Smooth muscle cell (in vitro differentiated cells): ENCODE measurements around the gene ROR2. TPM values are rescaled to one million over a fixed set of nuclear protein-coding genes. Genes with fewer than 3 reads are reported as not detected.

ENCODE experiments used
- DNase-seq: peaks from one replicate; lab custom pipeline; 2025; ENCODE audit not compliant: unreplicated experiment; lab: John Stamatoyannopoulos, UW
- H2AFZ ChIP-seq: fragments of 200-600 bp; sonication (generic); 2 replicates; pipeline ENCODE4 v1.6.0; 2016; ENCODE audit warnings: antibody characterized with exemption, low read depth, mild to moderate bottlenecking
- H3F3A ChIP-seq: fragments of 200-600 bp; sonication (generic); 2 replicates; pipeline ENCODE4 v1.6.0; 2017; ENCODE audit warnings: antibody characterized with exemption, low read depth
- H3K27ac ChIP-seq: fragments of 200-600 bp; sonication (generic); 2 replicates; pipeline ENCODE4 v1.5.1; 2016; ENCODE audit warnings: low read depth, mild to moderate bottlenecking
- H3K27me3 ChIP-seq: fragments of 200-600 bp; sonication (generic); 2 replicates; pipeline ENCODE4 v1.6.1; 2016; ENCODE audit warnings: low read depth, mild to moderate bottlenecking
- H3K36me3 ChIP-seq: fragments of 200-600 bp; sonication (generic); 2 replicates; pipeline ENCODE4 v1.5.1; 2016; ENCODE audit warnings: low read depth
- H3K4me1 ChIP-seq: fragments of 200-600 bp; sonication (generic); 2 replicates; pipeline ENCODE4 v1.5.1; 2016; ENCODE audit warnings: low read depth
- H3K4me2 ChIP-seq: fragments of 200-600 bp; sonication (generic); 2 replicates; pipeline ENCODE4 v1.6.0; 2016; ENCODE audit warnings: mild to moderate bottlenecking
- H3K4me3 ChIP-seq: fragments of 200-600 bp; sonication (generic); 2 replicates; pipeline ENCODE4 v1.5.1; 2016; ENCODE audit warnings: mild to moderate bottlenecking
- H3K79me2 ChIP-seq: fragments of 200-600 bp; sonication (generic); 2 replicates; pipeline ENCODE4 v1.6.0; 2016; ENCODE audit warnings: low read depth, mild to moderate bottlenecking
- H3K9ac ChIP-seq: fragments of 200-600 bp; sonication (generic); 2 replicates; pipeline ENCODE4 v1.6.0; 2016; ENCODE audit warnings: low read depth
- H3K9me3 ChIP-seq: fragments of 200-600 bp; sonication (generic); replicated peaks from 2 replicates; pipeline ENCODE4 v1.5.1; 2016; ENCODE audit warnings: low read depth
- H4K20me1 ChIP-seq: fragments of 200-600 bp; sonication (generic); 2 replicates; pipeline ENCODE4 v1.6.0; 2016; ENCODE audit warnings: low read depth
- WGBS: methylation state at CpG from one replicate; pipeline ENCODE4 v1.1.7; 2016; ENCODE audit warnings: low lambda C conversion rate; 5-methylcytosine and 5-hydroxymethylcytosine counted together
- polyA plus RNA-seq: library from polyadenylated mRNA; unstranded; fragments of >200 nt; fragmentation: Nextera tagmentation; extraction: Ambion mirVana; gene quantifications from 2 replicates; pipeline ENCODE4 v1.2.1, GENCODE V29; 2016
- total RNA-seq: library from RNA; depleted of rRNA; stranded (reverse); fragments of >200 nt; gene quantifications from 2 replicates; pipeline ENCODE4 v1.2.3, GENCODE V29; 2014
- TF ChIP-seq, protein P1 (sequence below): fragments of 200-600 bp; sonication (generic); IDR thresholded peaks from 2 replicates; pipeline ENCODE4 v1.5.1; 2017; ENCODE audit warnings: borderline replicate concordance, mild to moderate bottlenecking, antibody characterized with exemption; ENCODE audit not compliant: insufficient read depth, poor library complexity, severe bottlenecking

The ROR2 gene
- total and polyA plus RNA-seq, 2 experiments from 2014 or later: 16.7 to 21.7 TPM

DNA sequence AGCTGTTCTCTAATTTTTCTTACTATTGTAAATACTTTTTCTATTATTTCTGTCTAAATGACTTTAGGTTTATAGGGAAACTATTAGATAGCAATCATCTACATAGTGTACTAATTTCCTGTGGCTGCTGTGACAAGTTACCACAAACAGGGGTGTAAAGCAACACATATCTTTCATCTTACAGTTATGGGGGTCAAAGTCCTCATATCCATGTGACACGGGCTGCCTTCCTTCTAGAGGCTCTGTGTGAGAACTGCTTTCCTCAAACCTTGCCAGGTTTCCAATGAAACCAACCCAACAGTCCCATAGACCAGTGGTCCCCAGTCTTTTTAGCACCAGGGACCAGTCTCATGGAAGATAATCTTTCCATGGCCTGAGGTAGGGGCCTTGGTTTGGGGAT, 189.1 kb downstream of the ROR2 start:
- TF ChIP-seq, protein P1, sequence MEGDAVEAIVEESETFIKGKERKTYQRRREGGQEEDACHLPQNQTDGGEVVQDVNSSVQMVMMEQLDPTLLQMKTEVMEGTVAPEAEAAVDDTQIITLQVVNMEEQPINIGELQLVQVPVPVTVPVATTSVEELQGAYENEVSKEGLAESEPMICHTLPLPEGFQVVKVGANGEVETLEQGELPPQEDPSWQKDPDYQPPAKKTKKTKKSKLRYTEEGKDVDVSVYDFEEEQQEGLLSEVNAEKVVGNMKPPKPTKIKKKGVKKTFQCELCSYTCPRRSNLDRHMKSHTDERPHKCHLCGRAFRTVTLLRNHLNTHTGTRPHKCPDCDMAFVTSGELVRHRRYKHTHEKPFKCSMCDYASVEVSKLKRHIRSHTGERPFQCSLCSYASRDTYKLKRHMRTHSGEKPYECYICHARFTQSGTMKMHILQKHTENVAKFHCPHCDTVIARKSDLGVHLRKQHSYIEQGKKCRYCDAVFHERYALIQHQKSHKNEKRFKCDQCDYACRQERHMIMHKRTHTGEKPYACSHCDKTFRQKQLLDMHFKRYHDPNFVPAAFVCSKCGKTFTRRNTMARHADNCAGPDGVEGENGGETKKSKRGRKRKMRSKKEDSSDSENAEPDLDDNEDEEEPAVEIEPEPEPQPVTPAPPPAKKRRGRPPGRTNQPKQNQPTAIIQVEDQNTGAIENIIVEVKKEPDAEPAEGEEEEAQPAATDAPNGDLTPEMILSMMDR: no peak
- no peak overlapping the region for H3K9ac ChIP-seq
- 68% methylated on average over 1 of the region's 1 CpG for WGBS
- peaks cover 4% of the 10 kb centered on the region for H3K79me2 ChIP-seq
- no peaks in the 10 kb centered on the region for H3K27me3 ChIP-seq
- no peak overlapping the region for H3K4me2 ChIP-seq
- H4K20me1 ChIP-seq: no peaks in the 10 kb centered on the region
- H3K9me3 ChIP-seq: peaks cover 5% of the 10 kb centered on the region
- H3F3A ChIP-seq: no peaks in the 10 kb centered on the region
- DNase-seq: no peak
- no peaks in the 10 kb centered on the region for H3K4me1 ChIP-seq
- H2AFZ ChIP-seq: no peak overlapping the region
- no peak overlapping the region for H3K27ac ChIP-seq
- H3K4me3 ChIP-seq: no peak overlapping the region
- H3K36me3 ChIP-seq: peaks cover 5% of the 10 kb centered on the region

DNA sequence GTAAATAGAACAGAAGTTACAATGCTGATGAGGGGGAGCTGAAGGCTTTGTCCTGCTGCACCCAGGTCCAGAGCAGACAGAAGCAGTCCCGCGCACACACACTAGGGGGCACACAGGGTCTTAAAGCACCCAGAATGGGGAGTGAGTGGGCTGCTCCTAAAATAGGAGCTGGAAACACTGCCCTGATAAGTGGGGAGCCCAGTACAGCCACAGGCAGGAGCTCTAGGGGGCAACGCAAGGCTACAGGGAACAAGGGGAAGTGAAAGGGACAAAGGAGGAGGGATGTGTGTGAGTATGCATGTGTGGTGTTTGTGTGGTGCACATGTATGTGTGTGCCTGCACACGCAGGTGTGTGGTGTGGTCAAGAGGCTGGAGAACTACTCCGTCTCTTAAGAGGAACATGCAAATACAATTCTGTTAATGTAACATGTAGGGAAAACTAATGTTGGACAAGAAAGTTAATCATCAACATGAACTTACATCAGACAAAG, 191.5 kb downstream of the ROR2 start:
- Histone ChIP-seq H3K27ac (no peak overlapping the region), H3K9ac (no peak overlapping the region), H3K4me2 (no peak overlapping the region), H3K36me3 (no peaks in the 10 kb centered on the region), H3F3A (no peaks in the 10 kb centered on the region), H2AFZ (no peak overlapping the region), H3K27me3 (no peaks in the 10 kb centered on the region), H3K79me2 (no peaks in the 10 kb centered on the region), H3K4me3 (no peak overlapping the region), H4K20me1 (no peaks in the 10 kb centered on the region), H3K9me3 (no peaks in the 10 kb centered on the region), H3K4me1 (no peaks in the 10 kb centered on the region)
- no peak for DNase-seq
- WGBS: 35% methylated on average over 5 of the region's 5 CpGs
- TF ChIP-seq, protein P1: peak; percentile 62

DNA sequence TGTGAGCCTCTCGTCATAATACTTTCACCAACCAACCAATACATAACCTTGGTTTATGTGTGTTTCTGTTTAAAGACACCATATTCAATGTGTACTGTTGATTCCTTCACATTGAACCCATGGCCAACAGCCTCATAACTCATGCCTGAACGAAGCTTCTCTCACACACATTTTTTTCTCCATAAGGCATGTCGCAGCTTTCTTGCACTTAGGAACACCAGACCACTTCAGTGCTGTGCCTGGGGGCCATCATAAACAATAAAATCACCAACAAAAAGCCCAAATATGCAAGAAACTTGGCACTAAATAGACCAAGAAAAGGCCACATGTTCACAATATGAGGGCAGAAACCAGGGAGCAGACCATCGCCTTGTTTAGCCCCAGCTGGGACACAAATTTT, 192.2 kb downstream of the ROR2 start:
- H2AFZ ChIP-seq: no peak overlapping the region
- H3K27me3 ChIP-seq: no peaks in the 10 kb centered on the region
- H3K27ac ChIP-seq: no peak overlapping the region
- H3F3A ChIP-seq: no peaks in the 10 kb centered on the region
- no peaks in the 10 kb centered on the region for H3K9me3 ChIP-seq
- H3K79me2 ChIP-seq: no peaks in the 10 kb centered on the region
- H3K9ac ChIP-seq: no peak overlapping the region
- no peak overlapping the region for H3K4me2 ChIP-seq
- TF ChIP-seq, protein P1: no peak
- 78% methylated on average over 4 of the region's 4 CpGs for WGBS
- no peaks in the 10 kb centered on the region for H3K36me3 ChIP-seq
- H3K4me1 ChIP-seq: no peaks in the 10 kb centered on the region
- no peak overlapping the region for H3K4me3 ChIP-seq
- DNase-seq: no peak
- H4K20me1 ChIP-seq: no peaks in the 10 kb centered on the region

DNA sequence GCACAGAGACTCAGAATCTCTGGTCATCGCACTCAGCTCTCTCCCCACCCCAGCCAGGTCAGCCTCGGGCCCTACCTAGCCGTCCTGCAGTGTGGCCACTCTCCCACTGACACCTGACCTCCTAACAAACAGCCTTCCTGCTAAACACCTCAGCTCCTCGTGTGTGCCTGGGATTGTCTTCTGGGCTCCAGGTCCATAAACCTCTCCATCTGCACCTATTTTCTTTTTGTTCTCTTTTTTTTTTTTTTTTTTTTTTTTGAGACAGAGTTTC, 193.6 kb downstream of the ROR2 start:
- Histone ChIP-seq H3K27ac (no peak overlapping the region), H2AFZ (no peak overlapping the region), H3K79me2 (no peaks in the 10 kb centered on the region), H3K9me3 (no peaks in the 10 kb centered on the region), H3F3A (no peaks in the 10 kb centered on the region), H3K36me3 (no peaks in the 10 kb centered on the region), H3K4me3 (no peak overlapping the region), H3K9ac (no peak overlapping the region), H3K4me2 (no peak overlapping the region), H3K27me3 (no peaks in the 10 kb centered on the region), H4K20me1 (no peaks in the 10 kb centered on the region), H3K4me1 (peaks cover 3% of the 10 kb centered on the region)
- TF ChIP-seq, protein P1: no peak
- DNase-seq: no peak
- WGBS: 96% methylated on average over 4 of the region's 4 CpGs
